Sciatic nerve (tissue), 2 donors: Measurements from ENCODE around the gene CABLES1. TPM values are rescaled to one million over a fixed set of nuclear protein-coding genes. Genes with fewer than 3 reads are reported as not detected.

Experiments
- ATAC-seq: fragments of 200-7000 bp; cut with Tn5 transposase; one replicate; pipeline ENCODE4 v1.9.1; 2020; ENCODE audit warnings: mild to moderate bottlenecking, moderate library complexity
- DNase-seq: peaks from one replicate; pipeline ENCODE4 v3.0.0-alpha.2; 2020; ENCODE audit warnings: low spot score
- intact Hi-C: fragments of 100-400 bp; cut with DNase I; formaldehyde crosslinking; loops from one replicate; pipeline ENCODE4 v1.14.2; 2022
- total RNA-seq: library from RNA; stranded (reverse); fragmentation: NEBNext Ultra II Directional; extraction: Animal tissue kit (Norgen Biotek cat#: 25700); gene quantifications from one replicate; pipeline ENCODE4 v1.2.1, GENCODE V29; 2021
- donor health status: DM: no; HTN: no; CAD: no.
- donor health status: DM: no; HTN: no; CAD: no.

CABLES1 gene
- total RNA-seq, 1 donor from 2014 or later = 18.5 TPM

GRCh38 chr18:23182606-23183005 is 47.3 kb downstream of the CABLES1 start:
- ATAC-seq (no peak), DNase-seq (no peak)
- intact Hi-C loops = no loop called here

GRCh38 chr18:23183411-23184150 is 48.3 kb downstream of the CABLES1 start:
- intact Hi-C loops = no loop called here
- ATAC-seq (no peak), DNase-seq (no peak)

GRCh38 chr18:23186781-23187180 is 51.5 kb downstream of the CABLES1 start:
- DNase-seq = no peak
- intact Hi-C loops = no loop called here
- ATAC-seq = no peak

GRCh38 chr18:23188068-23188760 is 52.9 kb downstream of the CABLES1 start:
- DNase-seq (no peak), ATAC-seq (no peak)
- intact Hi-C loops = no loop called here

- no peak for ATAC-seq
- intact Hi-C loops = no loop called here
Observed at GRCh38 chr18:23189099-23189498, 53.8 kb downstream of the CABLES1 start.

GRCh38 chr18:23189768-23190661 is 54.7 kb downstream of the CABLES1 start:
- intact Hi-C loops = no loop called here

More at GRCh38 chr18:23189099-23189498, 53.8 kb downstream of the CABLES1 start:
- no peak for DNase-seq

GRCh38 chr18:23191232-23191631 is 55.9 kb downstream of the CABLES1 start:
- no peak for DNase-seq
- intact Hi-C loops = no loop called here
- no peak for ATAC-seq

More at GRCh38 chr18:23189768-23190661, 54.7 kb downstream of the CABLES1 start:
- DNase-seq (no peak), ATAC-seq (no peak)

GRCh38 chr18:23193742-23194141 is 58.5 kb downstream of the CABLES1 start:
- ATAC-seq (no peak), DNase-seq (no peak)
- intact Hi-C loops = no loop called here

- intact Hi-C loops = no loop called here
- no peak for DNase-seq
- ATAC-seq = peak; percentile 46
Observed at GRCh38 chr18:23194155-23194996, 59.1 kb downstream of the CABLES1 start.

- ATAC-seq (peak; percentile 42), DNase-seq (no peak)
- intact Hi-C loops = no loop called here
Observed at GRCh38 chr18:23194997-23195957, 60.0 kb downstream of the CABLES1 start.

GRCh38 chr18:23196119-23197007 is 61.1 kb downstream of the CABLES1 start:
- ATAC-seq = no peak
- intact Hi-C loops = no loop called here
- DNase-seq = no peak

- ATAC-seq = no peak
- intact Hi-C loops = no loop called here
- DNase-seq = no peak
Observed at GRCh38 chr18:23198217-23198845, 63.0 kb downstream of the CABLES1 start.

GRCh38 chr18:23200756-23201155 is 65.5 kb downstream of the CABLES1 start:
- ATAC-seq (no peak), DNase-seq (no peak)
- intact Hi-C loops = no loop called here

GRCh38 chr18:23201741-23202140 is 66.5 kb downstream of the CABLES1 start:
- DNase-seq (no peak), ATAC-seq (no peak)
- intact Hi-C loops = no loop called here

- DNase-seq = no peak
- intact Hi-C loops = no loop called here
Observed at GRCh38 chr18:23203891-23204432, 68.7 kb downstream of the CABLES1 start.

More at GRCh38 chr18:23203891-23204432, 68.7 kb downstream of the CABLES1 start:
- no peak for ATAC-seq
